IPS-NIHi11 (cell line): ENCODE data around the gene SERPIND1.
"Not testable (repeated sequence)": the region's sequence is repeated elsewhere in the genome, so short reads cannot be mapped to it uniquely, and the experiment has no call there.

ENCODE experiments used
- DNase-seq: peaks from one replicate; pipeline ENCODE4 v3.0.0; 2012; ENCODE audit warnings: mixed read lengths, low spot score

Gene SERPIND1

DNA sequence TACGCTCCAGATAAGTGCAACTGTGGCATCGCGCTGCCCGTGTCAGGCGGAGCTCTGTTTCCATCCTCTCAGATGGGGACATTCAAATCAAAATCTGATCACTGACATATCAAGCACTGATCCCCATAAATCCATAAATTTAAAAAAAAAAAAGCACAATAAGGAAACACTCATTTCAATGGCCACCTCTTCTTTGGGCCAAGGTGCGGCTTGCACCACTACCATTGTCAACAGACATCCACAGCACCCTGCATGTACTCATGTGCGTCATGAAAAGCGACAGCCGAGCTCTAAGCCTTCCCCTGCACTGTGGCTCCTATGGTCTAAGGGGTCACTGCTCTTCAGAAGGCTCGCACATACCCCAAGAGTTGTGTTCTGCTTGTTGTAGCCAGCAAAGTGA lies 26.7 kb upstream of the SERPIND1 start:
- DNase-seq: no peak

DNA sequence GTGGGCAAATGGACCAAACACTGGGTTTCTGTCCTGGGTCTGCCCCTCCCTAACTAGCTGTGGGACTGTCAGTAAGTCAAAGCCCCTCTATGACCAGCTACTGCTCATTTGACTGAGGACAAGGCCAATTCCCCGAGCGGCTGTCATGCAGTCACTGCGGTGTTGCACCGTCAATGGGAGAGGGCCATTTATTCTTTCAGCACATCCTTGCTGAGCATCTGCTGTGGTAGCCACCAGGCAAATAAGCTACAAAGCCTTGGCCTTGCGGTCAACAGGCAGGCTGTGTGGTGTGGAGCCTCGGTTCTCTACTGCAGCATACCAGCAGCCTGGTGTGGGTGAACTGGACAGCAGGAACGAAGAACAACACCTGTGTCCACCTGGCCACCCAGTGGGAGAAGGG lies 25.8 kb upstream of the SERPIND1 start:
- no peak for DNase-seq

DNA sequence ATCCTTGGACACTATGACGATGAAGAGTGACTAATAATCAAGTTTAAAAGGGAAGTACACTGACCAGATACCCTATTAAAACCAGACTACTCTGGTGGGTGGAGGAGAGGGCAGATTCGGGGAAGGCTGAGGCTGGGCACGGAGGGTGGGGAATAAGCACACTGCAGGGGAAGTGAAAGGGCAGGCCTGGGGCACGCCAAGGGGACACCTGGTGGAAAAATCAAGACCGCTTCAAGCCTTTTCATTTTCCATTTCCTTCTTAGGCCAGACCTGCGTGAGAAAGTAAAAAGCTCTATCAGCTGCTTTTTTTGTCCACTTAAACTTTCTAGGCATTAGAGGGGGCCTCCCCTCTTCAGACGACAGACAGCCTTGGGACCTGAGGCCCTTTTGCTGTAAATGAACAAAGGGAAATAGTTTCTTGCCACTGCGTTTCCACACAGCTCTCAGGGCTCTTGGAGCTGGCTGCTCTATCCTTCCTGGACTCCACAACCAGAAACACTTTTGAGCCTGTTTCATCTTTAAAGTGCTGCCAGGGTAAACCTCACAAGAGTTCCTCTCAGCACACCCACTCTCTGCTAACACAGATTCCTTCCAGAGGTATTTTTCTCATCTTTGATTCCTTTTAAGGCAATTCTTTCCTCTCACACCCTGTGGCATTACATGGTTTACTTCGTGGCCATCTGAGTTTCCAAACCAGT lies 25.0 kb upstream of the SERPIND1 start:
- no peak for DNase-seq

DNA sequence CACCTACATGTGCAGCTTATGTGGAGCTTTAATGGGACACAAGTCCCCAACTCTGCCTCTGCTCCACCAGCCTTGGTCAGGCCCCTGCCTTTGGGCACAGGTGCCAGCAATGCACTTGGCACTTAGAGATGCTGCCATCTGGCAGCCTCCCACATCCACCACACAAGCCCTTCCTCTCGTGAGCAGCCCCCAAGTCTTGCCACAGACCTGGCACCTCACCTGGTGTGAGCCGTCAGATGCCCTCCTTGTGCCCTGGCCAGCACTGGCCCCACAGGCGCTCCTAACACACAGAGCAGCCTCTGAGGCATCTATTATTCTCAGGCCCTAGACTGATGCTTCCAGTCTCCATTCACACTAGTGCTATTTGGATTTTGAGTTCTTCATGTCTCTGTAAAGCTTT lies 24.5 kb upstream of the SERPIND1 start:
- DNase-seq: no peak

DNA sequence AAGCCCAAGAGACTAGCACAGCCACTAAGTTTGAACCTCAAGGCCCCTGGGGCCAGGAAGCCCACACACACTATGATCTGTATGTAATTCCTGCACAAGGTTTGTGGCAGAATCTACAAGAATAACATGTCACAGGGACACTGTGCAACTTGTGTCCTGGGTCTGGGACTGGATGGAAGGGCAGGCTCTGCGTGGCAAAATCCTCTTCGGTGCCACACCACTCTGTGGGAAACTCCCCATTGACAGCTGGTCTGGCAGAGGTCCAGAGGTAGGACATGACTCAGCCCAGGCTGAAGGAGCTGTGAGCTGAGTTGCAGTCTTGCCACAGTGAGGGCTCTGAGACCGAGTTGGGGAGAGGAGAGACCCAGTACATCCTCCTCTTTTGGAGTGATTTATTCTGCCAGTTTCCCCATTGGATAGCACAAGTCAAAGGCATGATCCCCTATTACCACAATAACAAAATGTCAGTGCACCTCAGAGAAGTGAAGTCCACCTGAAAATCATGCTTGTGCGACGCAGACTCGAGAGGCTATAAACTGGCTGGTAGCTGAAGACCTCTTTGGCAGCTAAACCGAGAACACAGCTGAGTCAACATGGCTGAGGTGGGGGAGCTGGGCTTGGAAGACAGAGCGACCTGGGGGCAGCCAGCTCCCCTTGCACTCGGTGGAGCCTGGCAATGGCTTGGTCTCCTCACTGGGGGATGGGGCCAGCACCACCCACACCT lies 23.3 kb upstream of the SERPIND1 start:
- no peak for DNase-seq

DNA sequence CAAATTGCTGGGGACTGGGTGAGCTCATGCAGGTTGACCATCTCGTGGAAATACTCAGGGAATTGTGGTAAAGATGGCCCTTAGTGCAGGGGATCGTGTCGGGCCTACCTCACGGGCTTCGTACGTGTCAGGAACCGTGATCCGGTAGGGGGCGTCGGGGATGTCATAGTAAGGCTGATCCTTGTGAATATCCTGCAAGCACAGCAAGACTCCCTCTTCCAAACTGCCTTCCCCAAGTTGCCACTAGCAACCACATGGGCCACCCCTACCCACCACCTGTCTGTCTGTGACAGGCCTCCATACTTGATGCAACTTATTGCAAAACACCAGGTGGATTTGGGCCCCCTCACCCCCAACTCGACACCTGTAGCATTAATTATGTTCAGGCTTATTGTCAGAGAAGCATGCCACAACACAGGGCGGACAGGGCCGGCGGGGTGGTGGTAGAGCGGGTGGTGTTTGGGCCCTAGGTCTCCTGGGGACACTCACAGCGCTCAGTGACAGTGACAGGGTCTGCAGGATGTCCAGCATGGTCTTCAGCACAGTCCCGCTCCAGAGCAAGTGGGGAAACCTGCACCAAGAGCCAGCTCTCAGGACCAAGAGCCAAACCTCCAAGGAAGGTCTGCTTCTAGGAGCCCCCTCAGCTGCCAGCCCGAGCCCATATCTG lies 22.6 kb upstream of the SERPIND1 start:
- peak; percentile 54 for DNase-seq

GRCh38 chr22:20752104-20752741 lies 21.7 kb upstream of the SERPIND1 start:
- DNase-seq: no peak

- DNase-seq: no peak
Measured at GRCh38 chr22:20752873-20753272, 21.0 kb upstream of the SERPIND1 start.

DNA sequence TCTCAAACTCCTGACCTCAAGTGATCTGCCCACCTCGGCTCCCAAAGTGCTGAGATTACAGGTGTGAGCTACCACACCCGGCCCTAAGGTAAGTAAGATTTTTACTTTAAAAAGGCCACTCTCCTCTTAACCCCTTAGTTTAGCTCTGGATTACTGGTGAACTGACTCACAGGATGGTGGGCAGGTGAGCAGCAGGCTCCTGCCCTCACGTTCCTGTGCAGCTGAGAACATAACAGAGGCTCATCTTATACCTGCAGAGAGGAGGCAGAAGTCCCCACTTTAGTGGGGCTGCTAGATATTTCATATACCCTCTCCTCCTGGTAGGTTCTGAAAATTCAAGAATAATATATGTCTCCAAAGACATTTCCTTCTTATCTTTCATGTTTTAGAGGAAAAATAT lies 17.1 kb upstream of the SERPIND1 start:
- DNase-seq: no peak

DNA sequence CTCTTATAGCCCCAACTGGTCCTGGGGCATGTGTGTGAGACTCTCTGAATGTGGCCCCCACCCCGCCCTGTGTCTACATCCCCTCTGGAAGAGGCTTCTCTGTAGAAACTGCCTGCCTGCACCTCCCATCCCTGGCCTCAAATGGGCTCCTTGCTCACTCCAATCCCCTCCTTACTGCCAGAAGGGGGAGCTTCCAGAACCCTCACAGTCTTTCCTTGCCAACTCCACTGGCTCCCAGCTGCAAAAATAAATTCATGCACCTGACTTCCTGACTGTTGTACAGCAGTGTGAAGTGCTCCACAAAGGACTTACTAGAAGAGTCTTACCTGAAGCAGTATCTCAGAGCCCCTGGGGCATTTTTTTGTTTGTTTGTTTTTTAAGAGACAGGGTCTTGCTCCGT lies 15.2 kb upstream of the SERPIND1 start:
- peak; percentile 54 for DNase-seq

DNA sequence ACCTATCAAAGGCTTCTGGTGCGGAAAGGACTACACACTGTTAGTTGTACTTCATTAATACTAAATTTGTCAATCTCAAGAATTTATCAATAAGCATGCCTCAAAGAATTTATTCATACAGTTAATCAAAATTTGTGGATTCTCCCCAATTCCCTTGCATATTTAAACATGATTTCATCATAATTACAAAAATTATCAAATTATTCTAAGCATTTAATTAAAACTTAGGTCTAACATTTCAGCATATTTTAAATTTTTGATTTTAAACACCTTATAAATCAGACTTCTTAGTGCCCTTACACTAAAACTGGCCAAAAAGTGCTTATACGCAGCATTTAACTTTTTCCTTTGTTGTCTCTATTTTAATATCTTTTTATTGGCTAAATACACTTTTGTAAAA lies 13.8 kb upstream of the SERPIND1 start:
- DNase-seq: no peak

DNA sequence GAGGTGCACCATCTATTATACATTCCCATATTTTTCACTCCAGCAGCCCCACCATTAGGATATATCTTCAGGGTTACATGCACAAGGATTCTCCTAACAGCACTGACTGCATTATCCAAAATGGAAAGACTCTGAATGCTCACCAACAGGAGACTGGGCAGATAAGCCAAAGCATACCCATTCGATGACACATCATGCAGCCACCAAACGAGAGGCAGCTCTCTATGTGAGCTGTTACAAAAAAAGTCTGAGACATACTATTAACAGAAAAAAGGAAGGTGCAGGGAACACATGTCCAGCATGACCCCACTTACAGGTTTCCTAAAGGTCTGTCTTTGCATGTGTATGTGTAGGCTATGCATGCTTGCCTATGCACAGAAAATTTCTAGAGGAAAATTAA lies 12.4 kb upstream of the SERPIND1 start:
- no peak for DNase-seq

DNA sequence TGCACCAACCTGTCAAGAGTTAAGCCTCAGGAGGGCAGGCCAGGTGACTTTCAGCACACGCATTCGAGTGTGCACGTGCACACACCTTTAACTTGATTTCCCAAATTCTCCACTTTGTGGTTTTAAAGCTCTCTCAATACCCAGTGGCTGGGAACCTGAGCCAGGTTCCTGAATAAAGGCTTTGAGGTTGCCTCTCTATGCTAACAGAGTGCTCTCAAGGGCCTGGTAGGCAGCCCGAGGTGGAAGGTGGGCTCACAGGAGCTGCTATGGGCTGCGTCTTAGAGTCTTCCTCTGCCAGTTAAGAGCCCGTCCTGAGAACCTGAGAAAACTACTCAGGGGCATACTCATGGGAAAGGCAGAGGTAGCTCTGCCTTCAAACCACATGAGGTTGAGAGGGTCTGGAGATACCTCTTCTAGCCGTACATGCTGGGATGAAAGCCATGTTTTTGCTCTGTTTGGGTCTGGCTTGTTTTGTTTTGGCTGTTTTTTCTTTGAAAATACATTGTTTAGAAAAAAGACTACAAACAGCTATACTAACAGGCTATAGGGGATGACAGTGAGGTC lies 11.6 kb upstream of the SERPIND1 start:
- DNase-seq: no peak

- no peak for DNase-seq
Measured at GRCh38 chr22:20763630-20764470, 10.1 kb upstream of the SERPIND1 start.

- DNase-seq: no peak
Measured at GRCh38 chr22:20764471-20764720, 9.5 kb upstream of the SERPIND1 start.

DNA sequence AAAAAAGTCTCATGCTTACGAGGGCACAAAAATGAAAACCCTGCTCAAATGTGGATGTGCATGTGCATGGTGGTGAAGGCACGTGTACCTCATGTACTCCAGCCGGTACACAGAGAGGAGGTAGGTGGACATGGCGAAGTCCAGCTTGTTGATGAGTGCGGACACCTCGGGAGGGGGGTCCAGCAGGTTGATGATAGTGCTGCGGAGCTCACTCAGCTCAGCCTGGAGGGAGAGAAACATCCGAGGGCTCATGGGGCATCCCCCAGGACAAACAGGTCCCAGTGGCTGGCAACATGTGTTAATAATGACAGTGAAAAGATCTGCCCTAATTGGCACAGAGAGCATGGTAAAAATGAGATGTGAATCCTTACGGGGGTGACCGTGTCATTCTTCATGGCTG lies 9.2 kb upstream of the SERPIND1 start:
- DNase-seq: no peak

DNA sequence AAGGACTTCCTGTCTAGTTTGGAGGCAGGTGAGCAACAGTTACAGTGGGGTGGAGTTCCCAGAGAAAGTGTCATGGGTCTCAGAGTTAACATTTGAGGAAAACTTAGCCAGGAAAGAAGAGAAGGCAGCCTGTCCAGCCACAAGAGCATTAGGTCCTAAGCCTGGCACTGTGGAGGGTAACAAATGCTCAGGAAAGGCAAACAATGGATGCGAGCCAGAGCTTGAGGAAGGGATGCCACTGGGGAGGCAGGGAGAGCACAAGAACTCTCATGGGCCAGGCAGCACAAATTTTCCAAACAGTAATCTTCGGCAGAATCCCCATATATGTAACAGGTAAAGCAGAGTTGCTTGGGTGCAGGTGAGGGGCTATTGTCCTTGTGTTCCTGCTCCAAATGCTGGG lies 8.0 kb upstream of the SERPIND1 start:
- DNase-seq: no peak

DNA sequence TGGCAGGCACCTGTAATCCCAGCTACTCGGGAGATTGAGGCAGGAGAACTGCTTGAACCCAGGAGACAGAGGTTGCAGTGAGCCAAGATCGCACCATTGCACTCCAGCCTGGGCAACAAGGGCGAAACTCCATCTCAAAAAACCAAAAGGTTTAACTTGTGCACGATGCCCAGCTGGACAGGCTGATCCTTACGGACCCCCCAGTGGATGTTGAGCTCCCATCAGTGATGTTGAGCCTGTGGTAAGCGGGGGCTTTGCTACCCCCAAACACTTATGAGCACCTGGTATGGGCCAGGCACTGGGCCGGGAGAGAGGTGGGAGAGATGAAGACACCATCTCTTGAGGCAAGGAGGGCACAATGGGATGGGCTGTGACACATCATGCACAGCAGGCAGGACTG lies 7.4 kb upstream of the SERPIND1 start:
- no peak for DNase-seq

- DNase-seq: not testable (repeated sequence)
Measured at GRCh38 chr22:20769496-20769826, 4.5 kb upstream of the SERPIND1 start.

DNA sequence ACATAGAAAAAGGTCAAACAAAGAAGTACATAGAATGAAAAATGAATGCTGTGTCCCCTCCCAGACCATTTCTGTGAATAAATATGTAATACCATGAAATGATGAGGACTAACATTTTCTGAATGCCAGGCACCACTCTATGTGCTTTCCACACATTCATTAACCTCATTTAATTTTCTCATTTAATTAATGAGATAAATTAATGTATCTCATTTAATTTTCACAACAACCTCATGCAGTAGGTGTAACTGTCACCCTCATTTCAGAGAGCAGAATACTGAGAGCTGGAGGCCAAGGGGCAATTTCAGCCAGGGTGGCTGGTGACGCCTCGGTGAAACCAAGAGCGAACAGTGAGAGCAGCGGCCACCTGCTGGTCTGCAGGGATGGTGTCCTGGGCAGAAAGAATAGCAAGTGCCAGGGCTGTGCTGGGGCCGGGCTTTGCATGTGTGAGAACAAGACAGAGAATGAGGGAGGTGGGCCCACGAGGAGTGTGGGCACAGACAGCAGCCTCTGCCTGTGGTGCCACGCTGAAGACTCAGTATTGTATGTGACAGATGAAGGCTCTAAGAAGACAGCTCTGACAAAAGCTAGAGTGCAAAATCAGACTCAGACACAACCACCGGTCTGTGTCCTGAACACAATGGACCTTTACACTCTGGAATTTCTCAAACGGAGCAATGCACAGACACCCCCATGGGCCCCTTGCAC lies 1.8 kb upstream of the SERPIND1 start:
- DNase-seq: peak; percentile 41

GRCh38 chr22:20774882-20775281 lies 969 bp downstream of the SERPIND1 start:
- no peak for DNase-seq
